Measurements from ENCODE around the gene RNF114.

The RNF114 gene

DNA sequence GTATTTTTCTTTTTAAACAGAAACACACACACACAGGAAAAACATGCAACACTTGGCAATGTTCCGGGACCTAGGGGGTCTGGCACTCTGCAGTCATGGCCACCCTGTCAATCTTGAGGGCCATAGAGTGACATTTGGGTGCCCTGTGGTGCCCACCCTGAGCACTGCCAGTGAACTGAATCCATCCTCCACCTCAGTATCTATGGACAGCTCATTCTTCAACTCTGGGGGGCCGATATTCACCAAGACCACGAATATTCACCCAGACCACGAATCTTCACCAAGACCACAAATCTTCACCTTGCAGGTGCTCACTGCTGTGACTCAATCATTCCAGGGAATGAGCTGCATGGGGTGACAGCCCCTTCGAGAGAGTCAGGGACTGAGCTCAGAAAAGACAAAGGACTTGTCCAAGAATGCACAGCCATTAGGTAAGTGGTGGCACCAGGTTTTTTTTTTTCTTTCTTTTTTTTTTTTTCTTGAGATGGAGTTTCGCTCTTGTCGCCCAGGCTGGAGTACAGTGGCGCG, 65.7 kb downstream of the RNF114 start:
- Histone ChIP-seq H3K9me3 (ENCODE audit: low read depth, low read length) (no peaks in the 10 kb centered on the region), H3K4me3 (no peak overlapping the region), H3K36me3 (ENCODE audit: insufficient read depth, low read length) (no peaks in the 10 kb centered on the region), H3K27ac (no peak overlapping the region), H3K9ac (ENCODE audit: insufficient read length) (no peak overlapping the region)
- no peak for DNase-seq (ENCODE audit: low read depth, low spot score)
- TF ChIP-seq FOXP2 (optimal IDR thresholded peaks at IDR 0.05; ENCODE audit: control extremely low read depth, extremely low read length, insufficient read depth), result no peak
- TF ChIP-seq EZH2 (IDR thresholded peaks at IDR 0.05), result no peak
- no peak for TF ChIP-seq POLR2AphosphoS5 (IDR thresholded peaks at IDR 0.05; ENCODE audit: borderline replicate concordance, low read depth, low read length)

DNA sequence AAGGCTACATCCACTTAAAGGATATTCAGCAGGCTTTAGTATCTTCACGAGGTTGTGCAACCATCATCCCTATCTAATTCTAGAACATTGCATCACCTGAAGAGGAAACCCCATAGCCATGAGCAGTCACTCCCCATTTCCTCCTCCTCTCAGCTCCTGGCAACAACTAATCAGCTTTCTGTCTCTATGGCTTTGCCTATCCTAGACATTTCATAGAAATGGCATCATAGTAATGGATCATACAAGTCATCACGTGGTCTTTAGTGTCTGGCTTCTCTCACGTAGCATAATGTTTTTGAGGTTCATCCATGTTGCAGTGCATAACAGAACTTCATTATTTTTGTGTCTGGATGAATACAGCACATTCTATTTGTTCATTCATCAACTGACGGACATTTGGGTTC, 67.1 kb downstream of the RNF114 start:
- Histone ChIP-seq H3K27ac (no peak overlapping the region), H3K9ac (ENCODE audit: insufficient read length) (no peak overlapping the region), H3K9me3 (ENCODE audit: low read depth, low read length) (no peaks in the 10 kb centered on the region), H3K36me3 (ENCODE audit: insufficient read depth, low read length) (no peaks in the 10 kb centered on the region), H3K4me3 (no peak overlapping the region)
- TF ChIP-seq FOXP2 (optimal IDR thresholded peaks at IDR 0.05; ENCODE audit: control extremely low read depth, extremely low read length, insufficient read depth) (no peak), EZH2 (IDR thresholded peaks at IDR 0.05) (no peak), POLR2AphosphoS5 (IDR thresholded peaks at IDR 0.05; ENCODE audit: borderline replicate concordance, low read depth, low read length) (no peak)
- peak; percentile 44 for DNase-seq (ENCODE audit: low read depth, low spot score)

Measured in SK-N-MC (cell line).